EL (cell line): ENCODE data around the gene FAM204A.

Experiments used
- DNase-seq: peaks from one replicate; pipeline ENCODE4 v3.0.0-alpha.2; 2016

The FAM204A gene

GRCh38 chr10:118276727-118277126, 65.4 kb downstream of the FAM204A start:
- DNase-seq, result no peak

DNA sequence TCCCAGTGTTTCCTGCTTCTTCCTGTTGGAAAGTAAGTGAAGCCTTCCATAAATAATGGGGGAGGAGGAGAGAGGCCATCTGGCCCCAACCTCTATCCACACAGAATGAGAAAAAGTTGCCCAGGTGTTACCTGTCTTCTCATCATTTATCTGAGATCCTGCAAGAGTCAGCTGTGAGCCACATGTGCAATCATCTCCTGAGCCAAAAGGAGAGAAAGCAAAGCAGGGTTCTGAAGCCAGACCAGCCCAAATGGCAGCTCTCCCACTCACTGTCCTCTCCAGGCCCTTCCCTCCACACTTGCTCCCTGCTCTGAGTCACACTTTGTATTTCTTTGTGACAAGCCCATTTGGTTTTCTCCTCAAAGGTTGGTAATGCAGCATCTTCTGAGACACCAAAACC, 65.9 kb downstream of the FAM204A start:
- DNase-seq, result no peak

DNA sequence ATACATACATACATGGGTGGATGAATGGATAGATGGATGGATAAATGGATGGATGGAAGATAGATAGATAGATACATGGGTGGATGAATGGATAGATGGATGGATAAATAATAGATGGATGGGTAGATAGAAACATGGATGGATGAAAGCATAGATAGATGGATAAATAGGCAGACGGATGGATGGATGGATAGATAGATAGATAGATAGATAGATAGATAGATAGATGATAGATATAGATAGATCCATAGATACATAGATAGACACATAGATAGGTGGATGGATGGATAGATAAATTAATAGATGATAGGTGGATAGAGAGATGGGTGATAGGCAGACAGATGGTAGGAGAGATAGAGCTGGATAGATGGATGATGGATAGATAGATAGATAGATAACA, 68.5 kb downstream of the FAM204A start:
- no peak for DNase-seq

- DNase-seq, result no peak
Observed at GRCh38 chr10:118272767-118273166, 69.4 kb downstream of the FAM204A start.

DNA sequence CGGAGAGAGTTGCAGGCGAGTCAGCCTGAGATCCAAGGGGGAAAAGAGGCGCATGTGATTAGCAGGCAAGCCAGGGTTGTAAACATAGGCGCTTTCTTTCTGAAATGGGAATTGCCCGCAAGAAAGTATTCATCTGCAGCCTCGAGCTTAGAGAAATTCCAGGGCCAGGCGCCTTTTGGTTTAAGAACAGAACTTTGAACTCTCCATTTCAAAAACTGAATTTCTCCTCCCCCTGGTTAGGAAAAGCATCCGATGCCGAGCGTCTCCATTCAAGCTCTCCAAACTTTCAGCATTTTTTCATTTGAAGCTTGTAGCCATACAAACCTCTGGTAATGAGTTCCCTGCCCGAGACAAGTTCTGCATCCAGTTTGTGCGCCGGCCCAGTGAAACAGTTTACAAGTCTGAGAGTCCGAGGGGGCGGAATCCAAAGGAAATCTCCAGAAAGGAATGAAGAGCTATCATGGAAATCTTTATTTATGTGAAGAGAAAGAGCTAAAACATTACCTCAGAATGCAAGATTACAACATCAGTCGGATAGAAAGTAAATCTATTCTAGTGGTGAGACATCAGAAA, 69.9 kb downstream of the FAM204A start:
- no peak for DNase-seq

DNA sequence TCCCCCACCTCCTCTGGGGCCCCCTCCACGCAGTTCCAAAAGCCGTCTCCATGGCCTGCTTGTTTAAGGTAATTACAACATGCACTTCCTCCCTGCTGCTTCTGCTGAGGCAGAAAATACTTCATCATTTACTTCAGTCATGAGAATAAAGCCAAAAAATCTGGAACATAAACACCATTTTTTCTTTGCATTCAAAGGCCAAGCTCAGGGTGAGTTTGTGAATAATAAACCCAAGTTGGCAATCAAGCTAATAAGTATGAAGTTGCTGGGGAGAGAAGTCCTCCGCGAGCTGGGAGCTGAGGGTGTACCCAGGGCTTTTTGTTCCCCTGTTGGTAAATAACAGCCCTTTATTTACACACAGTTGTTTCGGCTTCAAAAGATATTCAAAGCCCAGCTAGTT, 70.5 kb downstream of the FAM204A start:
- DNase-seq, result no peak

GRCh38 chr10:118266098-118266748, 75.9 kb downstream of the FAM204A start:
- no peak for DNase-seq

DNA sequence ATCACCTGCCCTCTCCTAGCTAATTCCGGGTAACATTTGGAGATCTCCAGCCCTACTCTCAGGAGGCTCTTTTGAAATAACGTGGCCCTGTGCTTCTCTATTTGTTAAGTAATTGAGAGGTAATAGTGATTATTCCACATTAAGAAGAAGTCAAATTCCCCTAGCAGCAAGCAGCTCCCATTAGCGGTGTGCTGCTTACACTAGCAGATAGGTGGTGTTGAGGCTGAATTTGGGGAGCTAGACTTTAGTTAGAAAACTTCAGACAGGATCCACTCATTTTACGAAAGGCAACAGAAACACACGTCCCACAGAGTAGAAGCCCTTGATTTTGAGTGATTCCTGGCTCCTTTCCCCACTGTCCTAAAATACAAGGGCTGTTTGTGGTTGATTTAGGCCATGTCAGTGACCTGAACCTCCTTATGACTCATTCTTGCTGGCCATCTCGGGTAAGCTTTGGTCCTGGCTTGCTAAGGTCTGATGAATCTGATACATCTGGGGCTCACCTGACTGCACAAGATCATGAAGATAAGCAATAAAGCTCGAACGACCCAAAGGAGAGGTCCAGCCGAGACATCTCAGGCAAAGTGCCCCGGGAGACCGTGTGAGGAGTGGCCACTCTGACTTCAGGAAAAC, 77.2 kb downstream of the FAM204A start:
- no peak for DNase-seq

- no peak for DNase-seq
Observed at GRCh38 chr10:118264252-118264651, 77.9 kb downstream of the FAM204A start.

DNA sequence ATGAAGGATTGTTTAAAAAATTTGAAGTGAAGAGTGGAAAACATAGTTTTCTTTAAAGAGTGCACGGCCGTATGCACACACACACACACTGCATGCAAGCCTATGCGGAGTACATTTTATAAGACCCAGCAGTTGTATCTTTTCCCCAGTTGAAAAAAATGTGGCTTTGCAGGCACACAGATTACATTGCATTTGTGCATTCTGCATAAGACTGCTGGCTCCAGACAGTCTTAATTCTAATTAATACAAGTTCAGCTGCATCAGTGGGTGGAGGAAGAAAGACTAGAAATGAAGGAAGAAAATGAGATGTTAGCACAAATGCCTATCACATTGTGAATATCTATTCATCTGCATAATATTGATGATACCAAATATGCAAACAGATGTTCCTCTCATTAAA, 79.6 kb downstream of the FAM204A start:
- DNase-seq, result no peak

DNA sequence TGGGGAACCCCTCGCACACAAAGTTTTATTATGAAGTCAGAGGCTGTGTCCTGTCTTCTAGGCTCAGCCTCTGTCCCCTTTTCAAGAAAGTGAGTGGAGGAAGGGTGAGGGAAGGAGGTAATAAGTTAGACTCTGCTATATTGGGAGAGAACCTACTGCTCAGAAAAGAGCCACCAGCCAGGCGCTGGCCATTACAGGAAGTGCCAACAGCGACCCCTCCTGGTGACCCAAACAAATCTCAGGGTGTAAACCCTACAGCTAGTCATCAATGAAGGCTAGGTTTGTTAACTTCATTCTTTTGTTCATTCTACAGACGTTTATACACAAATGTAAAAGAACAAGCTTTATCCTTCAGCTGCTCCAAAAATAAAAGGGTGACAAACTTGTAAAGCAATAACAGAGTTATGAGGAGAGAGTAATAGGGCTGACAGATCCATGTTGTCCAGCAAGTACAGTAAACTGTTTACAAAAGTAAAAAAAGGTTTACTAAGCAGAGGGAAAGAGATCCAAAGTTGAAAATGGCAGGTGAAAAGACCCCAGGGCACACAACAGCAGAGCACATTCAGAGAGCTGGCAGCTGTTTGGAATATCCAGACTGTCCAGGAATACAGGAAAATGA, 82.7 kb downstream of the FAM204A start:
- peak; percentile 37 for DNase-seq

DNA sequence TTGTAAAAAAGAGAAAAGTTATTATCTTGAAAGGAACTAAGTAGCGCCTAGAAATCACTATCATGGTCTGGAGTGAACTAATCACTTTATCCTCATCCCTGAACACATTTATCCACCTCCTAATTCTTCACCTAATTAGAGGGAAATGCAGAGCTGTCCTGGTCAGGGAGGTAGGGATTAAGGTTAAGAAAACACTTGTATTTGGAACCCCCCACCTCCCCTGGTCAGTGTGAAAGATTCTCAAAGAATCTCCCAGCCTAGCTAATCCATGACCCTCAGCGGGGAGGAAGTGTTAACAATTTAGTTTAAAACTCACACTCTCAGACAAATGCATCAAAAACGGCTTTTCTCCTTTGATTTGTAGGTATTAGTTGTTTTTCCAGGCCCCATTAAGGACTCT, 83.8 kb downstream of the FAM204A start:
- DNase-seq, result no peak

DNA sequence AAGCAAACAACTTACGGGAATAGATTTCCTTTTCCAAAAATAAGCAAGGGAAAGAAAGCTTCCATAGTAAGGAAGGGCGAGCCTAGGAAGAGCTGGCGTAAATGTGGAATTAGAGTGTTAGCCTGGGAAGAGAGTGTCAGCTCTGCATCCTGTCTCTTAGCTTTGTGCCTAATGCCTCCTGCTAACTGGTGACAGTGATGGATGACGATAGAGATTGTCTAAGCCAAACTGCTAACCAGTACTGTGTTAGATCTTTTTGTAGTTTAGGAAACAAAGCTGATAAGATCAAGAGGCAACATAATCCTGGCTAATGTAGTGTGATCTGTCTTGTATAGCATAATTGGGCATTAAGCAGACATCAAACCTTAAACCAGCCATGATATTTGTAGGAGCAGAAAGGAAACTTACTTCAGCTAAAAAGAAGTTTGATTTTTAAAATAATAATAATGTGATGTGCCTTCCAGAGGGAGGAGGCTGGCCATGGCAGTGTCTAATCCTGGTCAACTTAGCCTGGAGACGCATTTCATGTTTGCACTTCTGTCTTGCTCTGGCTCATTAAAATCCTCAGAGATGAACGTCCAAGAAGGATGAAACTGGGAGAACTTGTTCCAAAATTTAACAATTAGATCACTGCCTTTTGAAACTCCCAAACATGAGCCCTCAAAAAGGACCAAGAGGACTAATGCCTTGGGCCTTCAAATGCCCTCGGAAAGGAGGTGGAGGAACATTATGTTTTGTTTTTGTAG, 85.1 kb downstream of the FAM204A start:
- DNase-seq, result no peak

- no peak for DNase-seq
Observed at GRCh38 chr10:118256209-118256608, 85.9 kb downstream of the FAM204A start.

- no peak for DNase-seq
Observed at GRCh38 chr10:118255355-118255754, 86.8 kb downstream of the FAM204A start.

DNA sequence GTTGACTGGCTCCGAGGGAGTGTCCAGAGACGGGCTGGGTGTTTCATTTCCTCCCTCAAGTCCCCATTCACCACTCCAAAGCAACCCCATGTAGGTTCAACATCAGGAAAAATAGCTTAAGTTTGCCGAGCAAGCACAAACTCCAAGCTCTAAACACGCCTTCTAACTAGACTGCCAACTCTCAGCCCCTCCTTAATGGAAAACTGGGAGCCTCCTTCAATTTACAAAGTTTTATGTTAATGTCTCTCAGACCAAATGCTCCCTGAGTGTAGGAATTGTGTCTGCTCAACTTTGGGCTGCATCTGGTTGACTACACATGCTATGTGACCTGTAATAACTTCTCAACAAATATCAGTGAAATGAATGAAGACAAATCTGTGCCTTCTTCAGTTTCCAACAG, 87.5 kb downstream of the FAM204A start:
- no peak for DNase-seq

DNA sequence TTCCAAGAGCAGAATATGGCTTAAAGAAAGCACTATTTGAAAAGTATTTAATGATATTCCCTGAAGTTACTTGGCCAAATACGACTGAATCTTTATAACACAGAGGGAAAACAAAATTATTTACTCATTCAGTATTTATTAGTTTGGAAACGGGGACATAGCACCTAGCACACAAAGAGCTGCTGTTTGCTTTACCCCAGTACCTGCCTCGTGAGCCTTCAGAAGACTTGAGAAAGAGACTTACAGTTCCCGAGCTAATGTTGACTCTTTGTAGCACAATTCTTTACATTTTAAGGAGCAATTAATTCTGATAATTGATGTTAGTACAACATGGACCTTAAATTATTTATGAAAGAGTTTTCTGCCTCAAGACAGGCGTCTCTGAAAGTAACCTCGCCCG, 88.7 kb downstream of the FAM204A start:
- no peak for DNase-seq

DNA sequence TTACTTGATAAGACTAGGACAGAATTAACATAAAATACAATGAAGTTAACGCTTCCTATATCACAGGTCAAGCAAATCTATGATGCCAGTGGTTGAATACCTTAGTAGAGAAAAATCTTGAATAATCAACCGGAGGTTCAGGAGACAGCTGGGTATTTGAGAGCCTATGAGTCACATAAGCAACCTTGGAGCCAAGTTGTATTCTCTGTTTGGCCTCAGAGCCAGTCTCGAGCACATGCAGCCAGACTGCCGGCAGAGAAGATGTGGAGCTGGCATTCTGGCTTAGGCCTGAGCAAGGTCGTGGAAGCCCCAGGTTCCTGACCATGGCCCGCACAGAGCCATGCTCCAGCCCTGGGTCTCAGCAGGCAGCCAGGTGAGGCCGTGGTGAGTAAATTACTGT, 90.3 kb downstream of the FAM204A start:
- no peak for DNase-seq

GRCh38 chr10:118249714-118250113, 92.4 kb downstream of the FAM204A start:
- no peak for DNase-seq
